WTC11 (cell line): ENCODE results near the gene AP3M1. TPM values are rescaled to one million over a fixed set of nuclear protein-coding genes. Genes with fewer than 3 reads are reported as not detected.
A peak's percentile ranks its signal among the peaks of the same experiment; 100 is the strongest.

Experiments used
- CREB1 ChIP-seq: sonication (generic); formaldehyde crosslinking; IDR thresholded peaks from 2 replicates; pipeline ENCODE4 v1.8.0; 2023; ENCODE audit warnings: mild to moderate bottlenecking, missing genetic modification reagents
- CREM ChIP-seq: sonication (generic); formaldehyde crosslinking; IDR thresholded peaks from 2 replicates; pipeline ENCODE4 v1.8.1; 2022; ENCODE audit warnings: mild to moderate bottlenecking, missing genetic modification reagents, moderate library complexity
- E2F5 ChIP-seq: sonication (generic); formaldehyde crosslinking; IDR thresholded peaks from 2 replicates; pipeline ENCODE4 v1.8.1; 2022; ENCODE audit warnings: mild to moderate bottlenecking, moderate library complexity, missing genetic modification reagents
- ESRRA ChIP-seq: sonication (generic); formaldehyde crosslinking; IDR thresholded peaks from 2 replicates; pipeline ENCODE4 v1.8.1; 2022; ENCODE audit warnings: mild to moderate bottlenecking, missing genetic modification reagents, borderline replicate concordance
- FOXJ3 ChIP-seq: sonication (generic); formaldehyde crosslinking; IDR thresholded peaks from 2 replicates; pipeline ENCODE4 v1.9.0; 2021; ENCODE audit warnings: missing genetic modification reagents, mild to moderate bottlenecking, borderline replicate concordance
- FOXP1 ChIP-seq: sonication (generic); formaldehyde crosslinking; IDR thresholded peaks from 2 replicates; pipeline ENCODE4 v1.8.0; 2022; ENCODE audit warnings: missing genetic modification reagents, mild to moderate bottlenecking, moderate library complexity, borderline replicate concordance
- FOXP4 ChIP-seq: sonication (generic); formaldehyde crosslinking; IDR thresholded peaks from 2 replicates; pipeline ENCODE4 v1.8.0; 2022; ENCODE audit warnings: mild to moderate bottlenecking, missing genetic modification reagents
- GRHL2 ChIP-seq: fragments of 250-450 bp; sonication (Bioruptor Pico); IDR thresholded peaks from 2 replicates; pipeline ENCODE4 v1.8.0; 2022; ENCODE audit warnings: mild to moderate bottlenecking, moderate library complexity; ENCODE audit not compliant: insufficient replicate concordance, severe bottlenecking
- HMGA2 ChIP-seq: fragments of 250-450 bp; sonication (Bioruptor Pico); IDR thresholded peaks from 2 replicates; pipeline ENCODE4 v1.4.0; 2021; ENCODE audit warnings: mild to moderate bottlenecking, moderate library complexity
- JUN ChIP-seq: sonication (generic); formaldehyde crosslinking; IDR thresholded peaks from 2 replicates; pipeline ENCODE4 v1.8.0; 2023; ENCODE audit warnings: mild to moderate bottlenecking, missing genetic modification reagents
- MAX ChIP-seq: sonication (generic); formaldehyde crosslinking; IDR thresholded peaks from 2 replicates; pipeline ENCODE4 v1.8.0; 2022; ENCODE audit warnings: mild to moderate bottlenecking, missing genetic modification reagents
- MYBL2 ChIP-seq: sonication (generic); formaldehyde crosslinking; IDR thresholded peaks from 2 replicates; pipeline ENCODE4 v1.8.1; 2023; ENCODE audit warnings: mild to moderate bottlenecking, moderate library complexity, missing genetic modification reagents
- NFE2L1 ChIP-seq: sonication (generic); formaldehyde crosslinking; IDR thresholded peaks from 2 replicates; pipeline ENCODE4 v1.8.1; 2023; ENCODE audit warnings: missing genetic modification reagents
- NFYB ChIP-seq: sonication (generic); formaldehyde crosslinking; conservative IDR thresholded peaks from 2 replicates; pipeline ENCODE4 v1.8.0; 2022; ENCODE audit warnings: low read depth, missing genetic modification reagents
- OVOL2 ChIP-seq: fragments of 250-450 bp; sonication (Bioruptor Pico); IDR thresholded peaks from 2 replicates; pipeline ENCODE4 v1.9.0; 2021; ENCODE audit warnings: mild to moderate bottlenecking, borderline replicate concordance
- RELA ChIP-seq: sonication (generic); formaldehyde crosslinking; IDR thresholded peaks from 2 replicates; pipeline ENCODE4 v1.8.1; 2022; ENCODE audit warnings: missing genetic modification reagents, mild to moderate bottlenecking, borderline replicate concordance
- SMAD4 ChIP-seq: sonication (generic); formaldehyde crosslinking; IDR thresholded peaks from 2 replicates; pipeline ENCODE4 v1.8.0; 2022; ENCODE audit warnings: mild to moderate bottlenecking, missing genetic modification reagents
- SP1 ChIP-seq: sonication (generic); formaldehyde crosslinking; conservative IDR thresholded peaks from 2 replicates; pipeline ENCODE4 v1.8.1; 2022; ENCODE audit warnings: missing genetic modification reagents
- TCF7 ChIP-seq: sonication (generic); formaldehyde crosslinking; IDR thresholded peaks from 2 replicates; pipeline ENCODE4 v1.8.0; 2022; ENCODE audit warnings: mild to moderate bottlenecking, low read depth, missing genetic modification reagents, moderate library complexity
- TEAD4 ChIP-seq: sonication (generic); formaldehyde crosslinking; IDR thresholded peaks from 2 replicates; pipeline ENCODE4 v1.8.0; 2022; ENCODE audit warnings: mild to moderate bottlenecking, missing genetic modification reagents
- TP53 ChIP-seq: sonication (generic); formaldehyde crosslinking; IDR thresholded peaks from 2 replicates; pipeline ENCODE4 v1.8.1; 2023; ENCODE audit warnings: mild to moderate bottlenecking, missing genetic modification reagents
- USF2 ChIP-seq: sonication (generic); formaldehyde crosslinking; IDR thresholded peaks from 2 replicates; pipeline ENCODE4 v1.8.1; 2023; ENCODE audit warnings: mild to moderate bottlenecking, missing genetic modification reagents, moderate library complexity
- ZNF121 ChIP-seq: sonication (generic); formaldehyde crosslinking; IDR thresholded peaks from 2 replicates; pipeline ENCODE4 v1.8.0; 2023; ENCODE audit warnings: missing genetic modification reagents
- ZNF219 ChIP-seq: sonication (generic); formaldehyde crosslinking; IDR thresholded peaks from 2 replicates; pipeline ENCODE4 v1.8.0; 2023; ENCODE audit warnings: missing genetic modification reagents, mild to moderate bottlenecking, borderline replicate concordance
- ZNF232 ChIP-seq: sonication (generic); formaldehyde crosslinking; IDR thresholded peaks from 2 replicates; pipeline ENCODE4 v1.8.0; 2022; ENCODE audit warnings: mild to moderate bottlenecking, missing genetic modification reagents
- ZNF317 ChIP-seq: sonication (generic); formaldehyde crosslinking; IDR thresholded peaks from 2 replicates; pipeline ENCODE4 v1.8.1; 2023; ENCODE audit warnings: low read depth, mild to moderate bottlenecking, moderate library complexity, missing genetic modification reagents, borderline replicate concordance
- ZNF416 ChIP-seq: fragments of 250-450 bp; sonication (Bioruptor Pico); IDR thresholded peaks from 2 replicates; pipeline ENCODE4 v1.9.0; 2021; ENCODE audit warnings: mild to moderate bottlenecking, inconsistent platforms
- ZNF425 ChIP-seq: fragments of 250-450 bp; sonication (Bioruptor Pico); conservative IDR thresholded peaks from 2 replicates; pipeline ENCODE4 v1.9.0; 2021; ENCODE audit warnings: mild to moderate bottlenecking
- total RNA-seq: library from RNA; stranded (reverse); gene quantifications from 3 replicates; pipeline ENCODE4 v1.2.3, GENCODE V29; 2021
- TF ChIP-seq, protein P1 (sequence below): fragments of 250-450 bp; sonication (Bioruptor Pico); IDR thresholded peaks from 2 replicates; pipeline ENCODE4 v1.9.0; 2021; ENCODE audit warnings: mild to moderate bottlenecking

The AP3M1 gene
- total RNA-seq, 1 experiment from 2014 or later: 37.3 TPM

DNA sequence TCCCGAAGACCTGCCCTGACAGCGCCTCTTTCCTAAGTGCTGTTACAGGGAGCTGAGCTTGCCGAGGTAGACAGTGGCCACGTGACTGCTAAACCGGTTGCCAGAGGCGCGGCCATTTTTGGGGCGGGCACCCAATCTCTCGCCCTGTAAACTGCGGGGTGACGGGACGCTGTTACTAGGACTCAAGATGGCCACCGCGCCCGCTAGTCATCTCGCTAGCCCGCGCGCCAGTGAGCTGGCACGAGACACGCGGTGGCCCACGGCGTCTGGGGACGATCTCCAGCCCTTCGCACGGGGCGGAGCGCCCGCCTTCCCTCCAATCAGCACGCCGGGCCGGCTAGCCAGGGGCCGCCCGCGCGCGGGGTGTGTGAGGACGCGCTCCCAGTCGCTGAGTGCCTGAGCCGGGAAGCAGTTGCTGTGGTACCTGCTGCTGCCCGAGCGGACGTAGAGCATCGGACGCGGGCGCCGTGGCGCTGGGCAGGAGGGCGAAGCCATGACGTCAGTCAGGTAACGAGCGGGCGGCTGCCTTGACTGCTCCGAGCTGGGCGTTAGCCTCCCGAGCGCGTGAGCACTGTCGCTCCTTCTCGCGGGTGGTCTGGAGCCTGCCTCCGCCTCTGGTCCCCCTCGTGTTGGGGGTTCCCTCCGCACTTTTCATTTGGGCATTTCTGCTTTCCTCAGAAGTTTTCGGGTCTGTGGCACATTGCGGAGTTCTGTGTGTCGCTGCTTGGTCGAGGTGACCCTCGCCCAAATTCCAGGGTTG, 25.9 kb upstream of the AP3M1 start (continued):
- TF ChIP-seq ZNF425 (CRISPR knock-in tag): no peak
- TF ChIP-seq FOXP4 (CRISPR knock-in tag): peak; percentile 64; the same call in 1 of the 2 replicates
- TF ChIP-seq NFE2L1 (CRISPR knock-in tag): peak; percentile 84
- no peak for TF ChIP-seq OVOL2 (CRISPR knock-in tag)
- no peak for TF ChIP-seq TP53 (CRISPR knock-in tag)
- no peak for TF ChIP-seq HMGA2 (CRISPR knock-in tag)
- peak; percentile 44; the same call in 1 of the 2 replicates for TF ChIP-seq SMAD4 (CRISPR knock-in tag)
- peak; percentile 89 for TF ChIP-seq ESRRA (CRISPR knock-in tag)
- 0 out of 2 replicates have a peak, but pooled peaks have one; percentile 46 for TF ChIP-seq TEAD4 (CRISPR knock-in tag)
- peak; percentile 79; the same call in 1 of the 2 replicates for TF ChIP-seq E2F5 (CRISPR knock-in tag)
- TF ChIP-seq, protein P1, sequence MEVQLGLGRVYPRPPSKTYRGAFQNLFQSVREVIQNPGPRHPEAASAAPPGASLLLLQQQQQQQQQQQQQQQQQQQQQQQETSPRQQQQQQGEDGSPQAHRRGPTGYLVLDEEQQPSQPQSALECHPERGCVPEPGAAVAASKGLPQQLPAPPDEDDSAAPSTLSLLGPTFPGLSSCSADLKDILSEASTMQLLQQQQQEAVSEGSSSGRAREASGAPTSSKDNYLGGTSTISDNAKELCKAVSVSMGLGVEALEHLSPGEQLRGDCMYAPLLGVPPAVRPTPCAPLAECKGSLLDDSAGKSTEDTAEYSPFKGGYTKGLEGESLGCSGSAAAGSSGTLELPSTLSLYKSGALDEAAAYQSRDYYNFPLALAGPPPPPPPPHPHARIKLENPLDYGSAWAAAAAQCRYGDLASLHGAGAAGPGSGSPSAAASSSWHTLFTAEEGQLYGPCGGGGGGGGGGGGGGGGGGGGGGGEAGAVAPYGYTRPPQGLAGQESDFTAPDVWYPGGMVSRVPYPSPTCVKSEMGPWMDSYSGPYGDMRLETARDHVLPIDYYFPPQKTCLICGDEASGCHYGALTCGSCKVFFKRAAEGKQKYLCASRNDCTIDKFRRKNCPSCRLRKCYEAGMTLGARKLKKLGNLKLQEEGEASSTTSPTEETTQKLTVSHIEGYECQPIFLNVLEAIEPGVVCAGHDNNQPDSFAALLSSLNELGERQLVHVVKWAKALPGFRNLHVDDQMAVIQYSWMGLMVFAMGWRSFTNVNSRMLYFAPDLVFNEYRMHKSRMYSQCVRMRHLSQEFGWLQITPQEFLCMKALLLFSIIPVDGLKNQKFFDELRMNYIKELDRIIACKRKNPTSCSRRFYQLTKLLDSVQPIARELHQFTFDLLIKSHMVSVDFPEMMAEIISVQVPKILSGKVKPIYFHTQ: 0 out of 2 replicates have a peak, but pooled peaks have one; percentile 22
- TF ChIP-seq GRHL2: no peak
- TF ChIP-seq ZNF232 (CRISPR knock-in tag): peak; percentile 36; the same call in 1 of the 2 replicates
- TF ChIP-seq ZNF416 (CRISPR knock-in tag): peak; percentile 34; the same call in 1 of the 2 replicates
- peak; percentile 78; the same call in 1 of the 2 replicates for TF ChIP-seq SP1 (CRISPR knock-in tag)
- no peak for TF ChIP-seq ZNF121 (CRISPR knock-in tag)
- peak; percentile 68; the same call in 1 of the 2 replicates for TF ChIP-seq RELA (CRISPR knock-in tag)
- TF ChIP-seq MAX (CRISPR knock-in tag): peak; percentile 97
- TF ChIP-seq MYBL2: peak; percentile 59; the same call in 1 of the 2 replicates
- peak; percentile 47; the same call in 1 of the 2 replicates for TF ChIP-seq NFYB
- TF ChIP-seq CREM: peak; percentile 79
- peak; percentile 97 for TF ChIP-seq USF2
- no peak for TF ChIP-seq TCF7
- no peak; the same call in 1 of the 2 replicates for TF ChIP-seq JUN (CRISPR knock-in tag)
- TF ChIP-seq FOXP1 (CRISPR knock-in tag): peak; percentile 97
- no peak for TF ChIP-seq FOXJ3
- TF ChIP-seq ZNF219 (CRISPR knock-in tag): peak; percentile 82; the same call in 1 of the 2 replicates
- TF ChIP-seq ZNF317 (CRISPR knock-in tag): no peak
- TF ChIP-seq CREB1 (CRISPR knock-in tag): peak; percentile 49
